HepG2 (cell line): Measurements from ENCODE around the gene LEMD2. TPM values are rescaled to one million over a fixed set of nuclear protein-coding genes. Genes with fewer than 3 reads are reported as not detected.

Experiments used
- CBX2 ChIP-seq, 2 experiments: fragments of 200-600 bp in 1 of 2; sonication (generic); formaldehyde crosslinking in 1 of 2; IDR thresholded peaks; 2 replicates each; pipeline versions ENCODE4 v1.7.0 to v1.8.1; 2018 to 2022; ENCODE audit warnings: low read depth in 2 of 2, low read length in 1 of 2, mild to moderate bottlenecking in 1 of 2, missing genetic modification reagents in 1 of 2
- EEA1 ChIP-seq: sonication (generic); formaldehyde crosslinking; IDR thresholded peaks from 2 replicates; pipeline ENCODE4 v1.5.1; 2020; ENCODE audit warnings: mild to moderate bottlenecking, missing genetic modification reagents, borderline replicate concordance
- EZH2 ChIP-seq: conservative IDR thresholded peaks from 2 replicates; pipeline ENCODE4 v1.6.1; 2012; ENCODE audit warnings: mild to moderate bottlenecking, low read depth, low read length, moderate library complexity
- GATA4 ChIP-seq: sonication (generic); IDR thresholded peaks from 2 replicates; pipeline ENCODE4 v1.6.1; 2016; ENCODE audit warnings: antibody characterized with exemption, low read depth, borderline replicate concordance
- HNRNPH1 ChIP-seq: fragments of 200-400 bp; formaldehyde crosslinking; optimal IDR thresholded peaks from 2 replicates; pipeline ENCODE3; 2017; ENCODE audit warnings: mild to moderate bottlenecking, low read depth, low read length
- JDP2 ChIP-seq: sonication (generic); formaldehyde crosslinking; IDR thresholded peaks from 2 replicates; pipeline ENCODE4 v1.8.1; 2022; ENCODE audit warnings: missing genetic modification reagents, borderline replicate concordance
- JUND ChIP-seq: sonication (generic); formaldehyde crosslinking; IDR thresholded peaks from 2 replicates; pipeline ENCODE4 v1.8.0; 2022; ENCODE audit warnings: mild to moderate bottlenecking, missing genetic modification reagents
- KLF16 ChIP-seq, 2 experiments: sonication (generic) in 1 of 2; formaldehyde crosslinking in 1 of 2; IDR thresholded peaks; 2 replicates each; pipeline versions ENCODE4 v1.6.1 to v1.8.0; 2016 to 2023; ENCODE audit warnings: missing genetic modification reagents in 2 of 2, missing compliant biosample characterization in 1 of 2
- LBX2 ChIP-seq: sonication (generic); formaldehyde crosslinking; IDR thresholded peaks from 2 replicates; pipeline ENCODE4 v1.5.0; 2020; ENCODE audit warnings: missing genetic modification reagents, mild to moderate bottlenecking, borderline replicate concordance
- MAFG ChIP-seq: sonication (generic); formaldehyde crosslinking; IDR thresholded peaks from 2 replicates; pipeline ENCODE4 v1.5.1; 2020; ENCODE audit warnings: mild to moderate bottlenecking, missing genetic modification reagents
- MBD4 ChIP-seq: IDR thresholded peaks from 2 replicates; pipeline ENCODE4 v1.6.1; 2012; ENCODE audit warnings: low read length, inconsistent platforms, borderline replicate concordance
- MEIS1 ChIP-seq: sonication (generic); formaldehyde crosslinking; IDR thresholded peaks from 2 replicates; pipeline ENCODE4 v1.9.0; 2021; ENCODE audit warnings: mild to moderate bottlenecking, missing genetic modification reagents, moderate library complexity, borderline replicate concordance
- MIXL1 ChIP-seq: IDR thresholded peaks from 2 replicates; pipeline ENCODE4 v1.6.1; 2016
- MTF1 ChIP-seq: sonication (generic); formaldehyde crosslinking; IDR thresholded peaks from 2 replicates; pipeline ENCODE4 v1.5.0; 2020; ENCODE audit warnings: missing genetic modification reagents
- RORA ChIP-seq: sonication (generic); formaldehyde crosslinking; IDR thresholded peaks from 2 replicates; pipeline ENCODE4 v1.5.0; 2020; ENCODE audit warnings: mild to moderate bottlenecking, missing genetic modification reagents, moderate library complexity
- SAP130 ChIP-seq: IDR thresholded peaks from 2 replicates; pipeline ENCODE4 v1.6.1; 2016; ENCODE audit warnings: low read depth
- SIX4 ChIP-seq: sonication (generic); formaldehyde crosslinking; IDR thresholded peaks from 2 replicates; pipeline ENCODE4 v1.4.0; 2020; ENCODE audit warnings: missing genetic modification reagents
- SOX6 ChIP-seq, 2 experiments: fragments of 450-650 bp in 1 of 2; sonication (generic) in 1 of 2; formaldehyde crosslinking in 1 of 2; IDR thresholded peaks; 2 replicates each; pipeline versions ENCODE4 v1.4.0 to v1.6.1; 2017 to 2020; ENCODE audit warnings: antibody characterized with exemption in 1 of 2, mild to moderate bottlenecking in 1 of 2, missing genetic modification reagents in 1 of 2
- TAF1 ChIP-seq: sonication (generic); formaldehyde crosslinking; IDR thresholded peaks from 2 replicates; pipeline ENCODE4 v1.4.0; 2020; ENCODE audit warnings: missing genetic modification reagents
- TFDP1 ChIP-seq: IDR thresholded peaks from 2 replicates; pipeline ENCODE4 v1.6.1; 2016; ENCODE audit warnings: missing compliant biosample characterization, missing genetic modification reagents, borderline replicate concordance
- ZNF232 ChIP-seq: sonication (generic); formaldehyde crosslinking; IDR thresholded peaks from 2 replicates; pipeline ENCODE4 v1.4.0; 2020; ENCODE audit warnings: missing genetic modification reagents, borderline replicate concordance
- ZNF253 ChIP-seq: sonication (generic); formaldehyde crosslinking; IDR thresholded peaks from 2 replicates; pipeline ENCODE4 v1.8.0; 2022; ENCODE audit warnings: mild to moderate bottlenecking, missing genetic modification reagents, borderline replicate concordance
- ZNF260 ChIP-seq: sonication (generic); formaldehyde crosslinking; IDR thresholded peaks from 2 replicates; pipeline ENCODE4 v1.4.0; 2020; ENCODE audit warnings: missing genetic modification reagents, low read depth, mild to moderate bottlenecking, borderline replicate concordance
- ZNF383 ChIP-seq: sonication (generic); formaldehyde crosslinking; IDR thresholded peaks from 2 replicates; pipeline ENCODE4 v1.4.0; 2020; ENCODE audit warnings: missing genetic modification reagents, mild to moderate bottlenecking, borderline replicate concordance
- ZNF607 ChIP-seq: sonication (generic); formaldehyde crosslinking; IDR thresholded peaks from 2 replicates; pipeline ENCODE4 v1.5.1; 2020; ENCODE audit warnings: missing genetic modification reagents, mild to moderate bottlenecking, borderline replicate concordance
- ZNF782 ChIP-seq: sonication (generic); formaldehyde crosslinking; IDR thresholded peaks from 2 replicates; pipeline ENCODE4 v1.4.0; 2020; ENCODE audit warnings: missing genetic modification reagents, mild to moderate bottlenecking, borderline replicate concordance
- ZSCAN22 ChIP-seq: sonication (generic); formaldehyde crosslinking; IDR thresholded peaks from 2 replicates; pipeline ENCODE4 v1.4.0; 2020; ENCODE audit warnings: mild to moderate bottlenecking, missing genetic modification reagents
- polyA plus RNA-seq, 8 experiments: library from polyadenylated mRNA; depleted of rRNA in 3 of 8; stranded (reverse) in 7 of 8; unstranded in 1 of 8; fragments of >200 nt; fragmentation: Illumina TruSeq in 4 of 8; extraction: Trizol in 4 of 8; gene quantifications; 2 replicates each; pipeline versions ENCODE4 v1.2.1 to v1.2.3, GENCODE V29; 2011 to 2016; ENCODE audit warnings: low read depth in 4 of 8, missing spikeins in 1 of 8, mixed read lengths in 1 of 8; ENCODE audit not compliant: insufficient read depth in 1 of 8
- total RNA-seq, 5 experiments: library from RNA; depleted of rRNA; stranded (reverse); fragments of >200 nt; fragmentation: Illumina TruSeq; extraction: Trizol; gene quantifications; 2 replicates each; pipeline ENCODE4 v1.2.3, GENCODE V29; 2016; ENCODE audit warnings: low read depth in 1 of 5
- TF ChIP-seq, protein P1 (sequence below): sonication (generic); formaldehyde crosslinking; IDR thresholded peaks from 2 replicates; pipeline ENCODE4 v1.5.0; 2020; ENCODE audit warnings: missing genetic modification reagents
- TF ChIP-seq, protein P2 (sequence below): fragments of 450-650 bp; IDR thresholded peaks from 2 replicates; pipeline ENCODE4 v1.6.1; 2016

LEMD2 gene
- total and polyA plus RNA-seq, 2 of the 13 experiments (the other 11 are each of a cell fraction or from before 2014, with no cell fraction given), result 45.2 to 62.9 TPM

DNA sequence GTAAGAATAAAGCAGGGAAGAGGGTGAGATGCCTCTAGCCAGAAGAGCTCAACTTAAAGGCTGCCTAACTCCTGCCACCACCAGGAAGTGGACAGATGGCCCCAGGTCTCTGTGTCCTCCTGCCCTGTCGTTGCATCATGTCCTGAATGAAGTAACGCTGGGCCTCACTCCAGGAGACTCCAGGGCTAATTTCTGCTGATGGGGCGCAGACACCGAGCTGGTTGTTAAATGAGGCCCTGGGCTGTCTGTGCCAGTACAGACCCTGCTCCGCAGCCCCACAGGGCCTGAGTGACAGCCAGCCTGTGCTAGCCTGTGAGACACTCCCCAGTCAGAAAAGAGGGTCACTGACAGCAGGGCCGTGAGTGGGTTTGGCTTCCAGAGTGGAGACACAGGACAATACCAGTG is 48.7 kb downstream of the LEMD2 start (continued):
- TF ChIP-seq ZNF383 (no peak), EZH2 (no peak), MTF1 (CRISPR knock-in tag) (no peak), MEIS1 (CRISPR knock-in tag) (no peak), ZNF253 (CRISPR knock-in tag) (peak; percentile 70; the same call in 1 of the 2 replicates), TFDP1 (no peak), JDP2 (no peak), RORA (CRISPR knock-in tag) (no peak), MBD4 (no peak), ZNF232 (no peak), KLF16 (CRISPR knock-in tag; IDR thresholded peaks at IDR 0.05) (no peak), ZNF782 (CRISPR knock-in tag) (no peak), ZNF260 (CRISPR knock-in tag) (no peak), CBX2 (IDR thresholded peaks at IDR 0.05; ENCODE audit: low read depth, low read length) (no peak), CBX2 (CRISPR knock-in tag; IDR thresholded peaks at IDR 0.05; ENCODE audit: low read depth) (no peak), MIXL1 (CRISPR knock-in tag) (no peak), GATA4 (no peak), SAP130 (CRISPR knock-in tag) (0 out of 2 replicates have a peak, but pooled peaks have one; percentile 38), JUND (CRISPR knock-in tag) (no peak), LBX2 (CRISPR knock-in tag) (no peak), SOX6 (IDR thresholded peaks at IDR 0.05) (no peak), SOX6 (CRISPR knock-in tag; IDR thresholded peaks at IDR 0.05) (peak; percentile 38), MAFG (CRISPR knock-in tag) (no peak), ZNF607 (CRISPR knock-in tag) (no peak), EEA1 (CRISPR knock-in tag) (no peak), TAF1 (CRISPR knock-in tag) (no peak), ZSCAN22 (no peak), SIX4 (CRISPR knock-in tag) (no peak), HNRNPH1 (no peak)
- TF ChIP-seq, protein P1, sequence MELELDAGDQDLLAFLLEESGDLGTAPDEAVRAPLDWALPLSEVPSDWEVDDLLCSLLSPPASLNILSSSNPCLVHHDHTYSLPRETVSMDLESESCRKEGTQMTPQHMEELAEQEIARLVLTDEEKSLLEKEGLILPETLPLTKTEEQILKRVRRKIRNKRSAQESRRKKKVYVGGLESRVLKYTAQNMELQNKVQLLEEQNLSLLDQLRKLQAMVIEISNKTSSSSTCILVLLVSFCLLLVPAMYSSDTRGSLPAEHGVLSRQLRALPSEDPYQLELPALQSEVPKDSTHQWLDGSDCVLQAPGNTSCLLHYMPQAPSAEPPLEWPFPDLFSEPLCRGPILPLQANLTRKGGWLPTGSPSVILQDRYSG (CRISPR knock-in tag), result no peak
- TF ChIP-seq, protein P2, sequence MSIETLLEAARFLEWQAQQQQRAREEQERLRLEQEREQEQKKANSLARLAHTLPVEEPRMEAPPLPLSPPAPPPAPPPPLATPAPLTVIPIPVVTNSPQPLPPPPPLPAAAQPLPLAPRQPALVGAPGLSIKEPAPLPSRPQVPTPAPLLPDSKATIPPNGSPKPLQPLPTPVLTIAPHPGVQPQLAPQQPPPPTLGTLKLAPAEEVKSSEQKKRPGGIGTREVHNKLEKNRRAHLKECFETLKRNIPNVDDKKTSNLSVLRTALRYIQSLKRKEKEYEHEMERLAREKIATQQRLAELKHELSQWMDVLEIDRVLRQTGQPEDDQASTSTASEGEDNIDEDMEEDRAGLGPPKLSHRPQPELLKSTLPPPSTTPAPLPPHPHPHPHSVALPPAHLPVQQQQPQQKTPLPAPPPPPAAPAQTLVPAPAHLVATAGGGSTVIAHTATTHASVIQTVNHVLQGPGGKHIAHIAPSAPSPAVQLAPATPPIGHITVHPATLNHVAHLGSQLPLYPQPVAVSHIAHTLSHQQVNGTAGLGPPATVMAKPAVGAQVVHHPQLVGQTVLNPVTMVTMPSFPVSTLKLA, result no peak
